ENCODE data around the gene RFTN1. TPM values are rescaled to one million over a fixed set of nuclear protein-coding genes. Genes with fewer than 3 reads are reported as not detected.

RFTN1 gene
- total RNA-seq, 2 experiments from 2014 or later: 55.7 to 56.4 TPM

GRCh38 chr3:16294844-16295243 lies 218.7 kb downstream of the RFTN1 start:
- intact Hi-C loops (cut with DNase I, micrococcal nuclease): no loop called here
- ChIA-PET POLR2A (interaction anchor here (1.5 to 9.8 kb wide), 4 partner anchors 9 to 30 kb away, joined by 6 to 211 read pairs (median 98); partner anchors contain the start of genes DPH3 and OXNAD1), CTCF (interaction anchor here (0.5 to 9.5 kb wide), 12 partner anchors 9 to 256 kb away, joined by 3 to 208 read pairs (median 4); partner anchors contain the start of gene OXNAD1)
- Histone ChIP-seq H3K4me1 (ENCODE audit: insufficient read depth, low read length) (peaks cover 41% of the 10 kb centered on the region), H3K27me3 (ENCODE audit: control insufficient read depth in 1 of 2, insufficient read depth in 2 of 2, low read length in 2 of 2) (no peaks in the 10 kb centered on the region), H3K36me3 (ENCODE audit: insufficient read depth, low read length) (peaks cover 63% of the 10 kb centered on the region), H3K27ac (ENCODE audit: low read depth in 1 of 2, low read length in 2 of 2) (peak overlapping the region; percentile 21 to 29), H3K9me3 (ENCODE audit: control insufficient read depth in 1 of 2, insufficient read depth in 1 of 2, low read length in 2 of 2) (peaks cover 5 to 10% of the 10 kb centered on the region in 2 experiments), H3K4me3 (ENCODE audit: low read length) (peak overlapping the region; percentile 4)
- peaks cover 91% of the 10 kb centered on the region for H3K4me1 Mint-ChIP-seq (ENCODE audit: low read depth)
- peaks cover 94% of the 10 kb centered on the region for H3K36me3 Mint-ChIP-seq (ENCODE audit: low read depth)
- no peaks in the 10 kb centered on the region for H3K9me3 Mint-ChIP-seq
- no peaks in the 10 kb centered on the region for H3K27me3 Mint-ChIP-seq
- no peak for TF ChIP-seq CTCF (IDR thresholded peaks at IDR 0.05)
- ATAC-seq (ENCODE audit: poor library complexity) (no peak), DNase-seq (peak in 1 of 14 experiments; percentile 61)
- H3K4me3 Mint-ChIP-seq: peak overlapping the region; percentile 72
- peak overlapping the region; percentile 96 for H3K27ac Mint-ChIP-seq

DNA sequence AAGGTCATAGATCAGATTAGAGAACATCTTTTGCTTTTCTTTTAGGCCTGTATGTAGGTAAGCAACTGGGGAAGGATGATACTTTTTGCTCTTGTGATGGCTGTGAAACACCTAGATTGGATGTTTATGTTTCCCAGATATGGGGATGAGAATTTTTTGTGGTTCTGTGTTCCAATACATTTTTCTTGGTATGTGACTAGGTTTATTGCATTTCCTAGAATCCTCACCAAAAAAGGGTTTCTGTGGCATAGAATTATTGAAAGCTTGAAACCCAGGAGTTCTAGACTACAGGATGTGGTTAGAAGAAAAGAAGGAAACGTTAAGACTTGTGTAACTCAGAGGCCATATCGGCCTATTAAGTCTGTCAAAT lies 222.7 kb downstream of the RFTN1 start:
- intact Hi-C loops (cut with DNase I, micrococcal nuclease): loop anchor here (1.0 to 2.0 kb wide), 7 partner anchors 10 to 259 kb away; partner anchors contain the start of gene RFTN1 (in 1 of the 2)
- Histone ChIP-seq H3K27me3 (ENCODE audit: control insufficient read depth in 1 of 2, insufficient read depth in 2 of 2, low read length in 2 of 2) (no peaks in the 10 kb centered on the region), H3K4me3 (ENCODE audit: low read length) (peak overlapping the region; percentile 91), H3K36me3 (ENCODE audit: insufficient read depth, low read length) (peaks cover 27% of the 10 kb centered on the region), H3K27ac (ENCODE audit: low read depth in 1 of 2, low read length in 2 of 2) (peak overlapping the region; percentile 31 to 43), H3K4me1 (ENCODE audit: insufficient read depth, low read length) (peaks cover 45% of the 10 kb centered on the region), H3K9me3 (ENCODE audit: control insufficient read depth in 1 of 2, insufficient read depth in 1 of 2, low read length in 2 of 2) (peaks cover 5 to 10% of the 10 kb centered on the region in 2 experiments)
- Mint-ChIP-seq H3K4me1 (ENCODE audit: low read depth) (peaks cover 73% of the 10 kb centered on the region), H3K4me3 (peak overlapping the region; percentile 95), H3K36me3 (ENCODE audit: low read depth) (peaks cover 94% of the 10 kb centered on the region), H3K27ac (peak overlapping the region; percentile 92), H3K9me3 (no peaks in the 10 kb centered on the region), H3K27me3 (no peaks in the 10 kb centered on the region)
- ATAC-seq (ENCODE audit: poor library complexity) (peak; percentile 22), DNase-seq (peak in 3 of 14 experiments; percentile 61 to 82 (median 62))
- TF ChIP-seq CTCF (IDR thresholded peaks at IDR 0.05): no peak
- CTCF ChIA-PET: interaction anchor here (0.6 to 9.5 kb wide), 23 partner anchors 9 to 260 kb away, joined by 3 to 208 read pairs (median 6); partner anchors contain the start of genes DPH3, OXNAD1 and RFTN1
- POLR2A ChIA-PET: interaction anchor here (0.6 to 9.8 kb wide), 18 partner anchors 11 to 262 kb away, joined by 3 to 211 read pairs (median 4); partner anchors contain the start of genes DPH3 and OXNAD1

DNA sequence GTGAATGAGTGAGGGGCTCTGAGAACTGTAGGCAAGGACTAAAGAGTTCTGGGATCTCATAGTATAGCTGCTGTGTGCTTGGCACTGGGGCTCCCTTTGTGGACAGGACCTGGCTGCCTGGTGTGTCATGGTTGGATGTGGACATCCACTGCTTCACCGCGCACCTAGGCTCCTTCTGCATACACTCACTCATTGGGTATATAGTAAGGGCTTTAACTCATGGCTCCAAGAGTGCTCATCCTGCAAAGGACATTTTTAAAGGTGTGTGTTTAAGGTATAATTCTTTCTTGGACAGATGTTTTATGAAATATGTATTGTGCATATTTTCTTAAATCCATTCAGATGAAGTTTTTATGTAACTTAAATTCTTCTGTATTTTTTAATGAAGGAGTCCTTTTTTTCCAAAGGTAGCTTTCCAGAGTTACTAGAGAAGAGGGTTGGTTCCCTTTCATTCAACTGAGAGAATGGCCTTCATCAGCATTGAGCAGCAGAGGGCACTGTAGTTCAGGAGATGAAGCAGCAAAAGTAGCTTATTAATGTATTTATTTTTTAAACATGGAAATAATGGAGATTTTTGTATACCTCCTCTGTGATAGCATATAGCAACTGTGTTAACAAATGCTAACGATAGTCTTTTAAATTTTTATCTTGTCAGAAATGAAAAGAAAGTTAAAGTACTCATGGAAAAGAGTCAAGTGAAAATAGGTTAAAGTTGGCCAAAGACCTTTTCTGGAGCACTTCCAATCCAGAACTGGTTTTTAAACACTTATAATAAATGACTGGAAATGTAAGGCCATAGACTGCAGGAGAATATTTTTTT lies 223.3 kb downstream of the RFTN1 start:
- intact Hi-C loops (cut with DNase I, micrococcal nuclease): loop anchor here (1.0 to 2.0 kb wide), 7 partner anchors 11 to 260 kb away; partner anchors contain the start of gene RFTN1 (in 1 of the 2)
- H3K36me3 Mint-ChIP-seq (ENCODE audit: low read depth): peaks cover 88% of the 10 kb centered on the region
- H3K27me3 Mint-ChIP-seq: no peaks in the 10 kb centered on the region
- ATAC-seq (ENCODE audit: poor library complexity): peak; percentile 12
- no peaks in the 10 kb centered on the region for H3K9me3 Mint-ChIP-seq
- H3K27ac ChIP-seq (ENCODE audit: low read depth in 1 of 2, low read length in 2 of 2): peak overlapping the region; percentile 65 to 88
- peaks cover 5 to 10% of the 10 kb centered on the region in 2 experiments for H3K9me3 ChIP-seq (ENCODE audit: control insufficient read depth in 1 of 2, insufficient read depth in 1 of 2, low read length in 2 of 2)
- peaks cover 46% of the 10 kb centered on the region for H3K4me1 ChIP-seq (ENCODE audit: insufficient read depth, low read length)
- H3K4me3 Mint-ChIP-seq: peak overlapping the region; percentile 95
- POLR2A ChIA-PET: interaction anchor here (0.6 to 9.8 kb wide), 21 partner anchors 10 to 758 kb away, joined by 3 to 211 read pairs (median 4); partner anchors contain the start of genes DPH3 and OXNAD1
- CTCF ChIA-PET: interaction anchor here (0.6 to 9.5 kb wide), 23 partner anchors 9 to 260 kb away, joined by 3 to 208 read pairs (median 6); partner anchors contain the start of genes DPH3, OXNAD1 and RFTN1
- H3K27ac Mint-ChIP-seq: peak overlapping the region; percentile 92
- H3K36me3 ChIP-seq (ENCODE audit: insufficient read depth, low read length): peaks cover 21% of the 10 kb centered on the region
- no peaks in the 10 kb centered on the region for H3K27me3 ChIP-seq (ENCODE audit: control insufficient read depth in 1 of 2, insufficient read depth in 2 of 2, low read length in 2 of 2)
- peak in 11 of 14 experiments; percentile 35 to 80 (median 58) for DNase-seq
- peaks cover 73% of the 10 kb centered on the region for H3K4me1 Mint-ChIP-seq (ENCODE audit: low read depth)
- peak; percentile 97 for TF ChIP-seq CTCF (IDR thresholded peaks at IDR 0.05)
- H3K4me3 ChIP-seq (ENCODE audit: low read length): peak overlapping the region; percentile 91

Measured in CD4-positive, alpha-beta T cell (primary cell).